Right lobe of liver (tissue), 4 donors: ENCODE results near the gene FABP1.

Source experiments
- POLR2A ChIP-seq: fragments of 450-650 bp; IDR thresholded peaks from one replicate; pipeline ENCODE4 v1.6.1; 2017; ENCODE audit warnings: antibody characterized with exemption, mild to moderate bottlenecking
- TF ChIP-seq, protein P1 (sequence below), 4 donors: fragments of 200-600 bp in 3 of 4; fragments of 450-650 bp in 1 of 4; IDR thresholded peaks; one replicate each; pipeline versions ENCODE4 v1.5.1 to v1.8.0; 2016 to 2022; ENCODE audit warnings: antibody characterized with exemption in 4 of 4, mild to moderate bottlenecking in 2 of 4
- donor health status: DM: no; HTN: no; CAD: no.
- donor health status: DM: no; HTN: no; CAD: no.
- donor health status: DM: no; HTN: yes; CAD: no.

DNA sequence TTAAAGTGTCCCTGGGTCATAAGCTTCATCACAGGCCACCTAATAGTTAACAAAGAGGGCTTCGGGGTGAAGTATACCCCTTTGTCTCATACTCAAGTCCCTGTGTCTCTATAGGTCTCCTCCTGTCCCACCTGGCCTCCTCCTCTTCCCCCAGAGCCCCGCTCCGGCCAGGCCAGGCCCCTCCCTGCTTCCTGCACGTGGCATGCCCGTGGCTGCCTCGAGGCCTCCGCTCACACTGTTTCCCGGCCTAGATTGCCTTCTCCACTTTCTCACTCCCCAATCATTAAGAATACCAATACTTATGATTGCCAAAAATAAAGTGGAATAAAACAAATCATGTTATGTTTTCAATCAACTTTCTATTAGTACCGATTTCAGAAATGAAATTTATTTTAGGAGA, 41.5 kb downstream of the FABP1 start:
- TF ChIP-seq, protein P1, sequence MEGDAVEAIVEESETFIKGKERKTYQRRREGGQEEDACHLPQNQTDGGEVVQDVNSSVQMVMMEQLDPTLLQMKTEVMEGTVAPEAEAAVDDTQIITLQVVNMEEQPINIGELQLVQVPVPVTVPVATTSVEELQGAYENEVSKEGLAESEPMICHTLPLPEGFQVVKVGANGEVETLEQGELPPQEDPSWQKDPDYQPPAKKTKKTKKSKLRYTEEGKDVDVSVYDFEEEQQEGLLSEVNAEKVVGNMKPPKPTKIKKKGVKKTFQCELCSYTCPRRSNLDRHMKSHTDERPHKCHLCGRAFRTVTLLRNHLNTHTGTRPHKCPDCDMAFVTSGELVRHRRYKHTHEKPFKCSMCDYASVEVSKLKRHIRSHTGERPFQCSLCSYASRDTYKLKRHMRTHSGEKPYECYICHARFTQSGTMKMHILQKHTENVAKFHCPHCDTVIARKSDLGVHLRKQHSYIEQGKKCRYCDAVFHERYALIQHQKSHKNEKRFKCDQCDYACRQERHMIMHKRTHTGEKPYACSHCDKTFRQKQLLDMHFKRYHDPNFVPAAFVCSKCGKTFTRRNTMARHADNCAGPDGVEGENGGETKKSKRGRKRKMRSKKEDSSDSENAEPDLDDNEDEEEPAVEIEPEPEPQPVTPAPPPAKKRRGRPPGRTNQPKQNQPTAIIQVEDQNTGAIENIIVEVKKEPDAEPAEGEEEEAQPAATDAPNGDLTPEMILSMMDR (IDR thresholded peaks at IDR 0.05): no peak
- no peak for TF ChIP-seq POLR2A
